Epithelial cell of esophagus (primary cell): ENCODE data around the gene HBEGF.

Experiments
- DNase-seq: peaks from one replicate; pipeline ENCODE4 v3.0.0; 2010; ENCODE audit warnings: low read depth
- H3K4me3 ChIP-seq: 2 replicates; pipeline ENCODE4 v1.5.1; 2011; ENCODE audit warnings: mild to moderate bottlenecking, low read length, control low read depth
- CTCF ChIP-seq: IDR thresholded peaks from 2 replicates; pipeline ENCODE4 v1.5.1; 2011; ENCODE audit warnings: low read depth, mild to moderate bottlenecking, low read length, control low read depth, inconsistent platforms; ENCODE audit not compliant: insufficient read depth; ENCODE audit errors: missing control alignments

HBEGF gene

GRCh38 chr5:140318792-140319191 lies 27.6 kb downstream of the HBEGF start:
- TF ChIP-seq CTCF: no peak
- no peak overlapping the region for H3K4me3 ChIP-seq
- peak; percentile 44 for DNase-seq

- TF ChIP-seq CTCF: no peak
- no peak overlapping the region for H3K4me3 ChIP-seq
- peak; percentile 82 for DNase-seq
These were observed 28.5 kb downstream of the HBEGF start for GRCh38 chr5:140317859-140318258.

GRCh38 chr5:140312791-140313189 lies 33.6 kb downstream of the HBEGF start:
- TF ChIP-seq CTCF: no peak
- DNase-seq: no peak
- H3K4me3 ChIP-seq: no peak overlapping the region

GRCh38 chr5:140312067-140312790 lies 34.2 kb downstream of the HBEGF start:
- no peak overlapping the region for H3K4me3 ChIP-seq
- no peak for TF ChIP-seq CTCF
- peak; percentile 95 for DNase-seq

- DNase-seq: peak; percentile 82
- TF ChIP-seq CTCF: no peak
These were observed 35.4 kb downstream of the HBEGF start for GRCh38 chr5:140311011-140311467.

GRCh38 chr5:140310434-140310833 lies 36.0 kb downstream of the HBEGF start:
- no peak for DNase-seq
- TF ChIP-seq CTCF: no peak
- H3K4me3 ChIP-seq: no peak overlapping the region

More at GRCh38 chr5:140311011-140311467, 35.4 kb downstream of the HBEGF start:
- H3K4me3 ChIP-seq: no peak overlapping the region

GRCh38 chr5:140309706-140310249 lies 36.6 kb downstream of the HBEGF start:
- no peak overlapping the region for H3K4me3 ChIP-seq
- no peak for DNase-seq
- no peak for TF ChIP-seq CTCF
